GM12801 (cell line): ENCODE measurements around the gene MALT1.

Source experiments
- TF ChIP-seq, protein P1 (sequence below): IDR thresholded peaks from one replicate; pipeline ENCODE4 v1.5.1; 2011; ENCODE audit warnings: control low read depth; ENCODE audit not compliant: insufficient read length; ENCODE audit errors: extremely low read depth

The MALT1 gene

DNA sequence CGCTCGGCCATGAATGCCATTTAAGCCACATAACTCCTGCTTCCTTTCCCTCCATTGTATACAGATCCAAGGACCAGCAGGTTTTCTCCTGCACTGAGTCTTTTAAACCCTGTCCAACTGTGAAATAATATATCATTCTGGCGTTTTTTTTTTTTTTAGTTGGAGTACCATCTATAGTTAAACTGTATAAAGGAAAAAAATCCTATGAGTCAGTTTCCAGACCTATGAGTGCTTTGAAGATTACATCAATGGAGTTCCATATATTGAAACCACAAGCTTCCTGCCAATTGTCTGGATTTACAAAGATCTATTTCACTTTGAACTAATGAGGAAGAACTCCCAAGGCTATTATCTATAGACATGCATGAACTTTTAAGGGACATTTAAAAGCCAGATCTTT lies 2.4 kb upstream of the MALT1 start:
- TF ChIP-seq, protein P1, sequence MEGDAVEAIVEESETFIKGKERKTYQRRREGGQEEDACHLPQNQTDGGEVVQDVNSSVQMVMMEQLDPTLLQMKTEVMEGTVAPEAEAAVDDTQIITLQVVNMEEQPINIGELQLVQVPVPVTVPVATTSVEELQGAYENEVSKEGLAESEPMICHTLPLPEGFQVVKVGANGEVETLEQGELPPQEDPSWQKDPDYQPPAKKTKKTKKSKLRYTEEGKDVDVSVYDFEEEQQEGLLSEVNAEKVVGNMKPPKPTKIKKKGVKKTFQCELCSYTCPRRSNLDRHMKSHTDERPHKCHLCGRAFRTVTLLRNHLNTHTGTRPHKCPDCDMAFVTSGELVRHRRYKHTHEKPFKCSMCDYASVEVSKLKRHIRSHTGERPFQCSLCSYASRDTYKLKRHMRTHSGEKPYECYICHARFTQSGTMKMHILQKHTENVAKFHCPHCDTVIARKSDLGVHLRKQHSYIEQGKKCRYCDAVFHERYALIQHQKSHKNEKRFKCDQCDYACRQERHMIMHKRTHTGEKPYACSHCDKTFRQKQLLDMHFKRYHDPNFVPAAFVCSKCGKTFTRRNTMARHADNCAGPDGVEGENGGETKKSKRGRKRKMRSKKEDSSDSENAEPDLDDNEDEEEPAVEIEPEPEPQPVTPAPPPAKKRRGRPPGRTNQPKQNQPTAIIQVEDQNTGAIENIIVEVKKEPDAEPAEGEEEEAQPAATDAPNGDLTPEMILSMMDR = no peak

DNA sequence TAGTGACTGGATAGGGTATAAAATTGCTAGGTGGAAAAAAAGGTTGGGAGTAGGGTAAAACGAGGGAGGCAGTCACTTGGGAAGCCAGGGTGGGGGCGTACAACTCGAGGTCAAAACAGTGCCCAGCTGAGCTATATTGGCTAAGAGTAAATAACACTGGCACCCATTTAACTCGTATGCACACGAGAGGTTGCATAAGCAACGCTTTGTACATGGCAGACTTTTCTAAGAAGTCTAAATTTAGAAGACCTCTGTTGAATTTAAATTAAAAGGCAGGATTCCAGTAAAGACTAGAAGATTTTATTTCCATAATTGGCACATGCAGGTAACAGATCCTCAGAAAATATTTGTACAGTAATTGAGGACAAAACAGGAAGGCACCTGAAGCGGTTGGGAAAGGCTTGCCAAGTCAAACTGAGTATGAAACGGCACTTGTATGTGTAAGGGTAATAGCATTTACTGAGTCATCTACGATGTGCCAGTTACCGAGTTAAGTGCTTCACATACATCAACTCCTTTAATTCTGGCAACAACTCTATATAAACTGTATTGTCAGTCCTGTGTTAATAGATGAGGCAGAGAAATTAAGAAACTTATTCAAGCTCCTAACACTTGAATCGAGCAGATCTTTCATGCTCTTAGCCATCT lies 1.4 kb upstream of the MALT1 start:
- TF ChIP-seq, protein P1 = no peak

DNA sequence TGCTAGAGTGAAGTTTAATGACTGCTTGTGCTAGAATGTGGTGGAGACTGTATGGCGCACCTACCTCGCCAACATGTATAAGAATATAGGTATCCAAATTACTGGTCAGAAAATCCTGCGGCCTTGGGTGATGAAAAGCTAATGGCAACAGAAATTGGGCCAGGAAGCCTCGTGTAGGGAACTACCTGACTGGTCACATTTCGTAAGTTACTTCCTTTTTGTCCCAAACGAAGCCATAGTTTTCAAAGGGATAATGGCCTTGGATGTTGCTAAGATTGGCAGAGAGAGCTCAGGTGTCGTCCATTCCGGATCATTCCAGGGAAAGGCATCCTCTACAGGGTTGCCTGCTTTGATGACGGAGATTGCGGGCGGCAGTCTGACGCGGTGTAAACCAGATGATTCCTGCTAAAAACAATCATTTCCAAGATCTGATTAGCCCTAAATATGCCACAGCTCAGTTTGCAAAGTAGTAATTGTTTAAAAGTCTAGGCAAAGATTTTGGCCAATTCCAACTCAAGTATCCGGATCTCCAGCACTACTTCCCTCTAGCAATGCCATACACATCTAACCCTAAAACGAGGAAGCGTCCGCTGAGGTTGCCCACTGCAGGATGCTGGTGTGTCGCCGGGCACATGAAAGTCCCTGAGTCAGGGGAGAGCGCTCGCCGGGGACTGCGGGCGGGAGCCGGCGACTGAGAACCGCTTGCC lies 708 bp upstream of the MALT1 start:
- TF ChIP-seq, protein P1 = no peak

DNA sequence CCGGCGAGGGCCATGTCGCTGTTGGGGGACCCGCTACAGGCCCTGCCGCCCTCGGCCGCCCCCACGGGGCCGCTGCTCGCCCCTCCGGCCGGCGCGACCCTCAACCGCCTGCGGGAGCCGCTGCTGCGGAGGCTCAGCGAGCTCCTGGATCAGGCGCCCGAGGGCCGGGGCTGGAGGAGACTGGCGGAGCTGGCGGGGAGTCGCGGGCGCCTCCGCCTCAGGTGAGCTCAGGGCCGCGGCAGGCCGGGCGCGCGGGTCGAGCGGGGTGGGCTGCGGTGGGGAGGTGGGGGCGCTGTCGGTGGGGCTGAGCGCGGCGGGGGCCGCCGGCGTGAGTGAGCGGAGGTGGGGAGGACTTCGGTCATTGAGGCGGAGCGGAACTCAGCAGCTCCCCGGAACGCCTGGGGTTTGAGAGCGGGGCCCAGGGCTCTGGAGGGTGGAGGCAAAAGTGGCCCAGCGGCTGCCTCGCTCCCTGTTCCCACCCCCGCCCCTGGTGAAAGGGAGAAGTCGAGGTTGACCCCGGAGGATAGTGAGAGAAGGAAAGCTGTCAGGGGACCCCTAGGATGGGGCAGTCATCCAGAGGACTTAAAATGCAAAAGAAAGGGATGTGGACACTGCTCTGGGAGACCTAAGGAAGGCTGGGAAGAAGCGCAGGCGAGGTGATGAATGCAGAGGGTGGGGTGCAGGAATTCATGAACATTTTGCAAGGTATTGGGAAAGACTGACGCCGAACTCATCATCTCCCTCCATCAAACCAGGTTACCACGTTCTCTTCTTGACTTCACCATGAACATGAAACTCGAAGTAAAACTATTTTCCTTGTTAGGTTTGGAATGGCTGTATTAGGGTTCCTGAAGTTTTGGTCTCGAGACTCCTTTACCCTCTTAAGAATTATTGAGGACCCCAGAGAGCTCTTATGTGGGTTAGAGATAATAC lies 633 bp downstream of the MALT1 start:
- TF ChIP-seq, protein P1 = no peak

DNA sequence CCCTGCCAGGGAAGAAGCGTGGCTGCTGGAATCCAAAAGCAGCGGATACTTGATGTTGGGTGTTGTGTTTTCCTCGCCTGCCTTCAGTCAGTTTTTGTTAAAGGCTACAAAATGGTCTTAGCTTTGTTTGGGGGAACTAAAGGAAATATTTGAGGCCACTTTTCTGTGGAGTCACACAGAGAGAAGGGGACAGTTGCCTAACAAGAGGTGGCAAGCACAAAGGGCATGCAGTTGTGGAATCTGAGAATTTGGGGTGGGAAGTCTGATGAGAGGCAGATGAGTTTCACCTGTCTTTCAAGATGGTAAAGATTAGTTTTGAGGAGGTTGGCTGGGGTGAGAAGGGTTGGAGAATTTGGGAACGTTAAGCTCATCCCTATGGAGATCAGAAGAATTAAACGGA lies 2.9 kb downstream of the MALT1 start:
- TF ChIP-seq, protein P1 = no peak

DNA sequence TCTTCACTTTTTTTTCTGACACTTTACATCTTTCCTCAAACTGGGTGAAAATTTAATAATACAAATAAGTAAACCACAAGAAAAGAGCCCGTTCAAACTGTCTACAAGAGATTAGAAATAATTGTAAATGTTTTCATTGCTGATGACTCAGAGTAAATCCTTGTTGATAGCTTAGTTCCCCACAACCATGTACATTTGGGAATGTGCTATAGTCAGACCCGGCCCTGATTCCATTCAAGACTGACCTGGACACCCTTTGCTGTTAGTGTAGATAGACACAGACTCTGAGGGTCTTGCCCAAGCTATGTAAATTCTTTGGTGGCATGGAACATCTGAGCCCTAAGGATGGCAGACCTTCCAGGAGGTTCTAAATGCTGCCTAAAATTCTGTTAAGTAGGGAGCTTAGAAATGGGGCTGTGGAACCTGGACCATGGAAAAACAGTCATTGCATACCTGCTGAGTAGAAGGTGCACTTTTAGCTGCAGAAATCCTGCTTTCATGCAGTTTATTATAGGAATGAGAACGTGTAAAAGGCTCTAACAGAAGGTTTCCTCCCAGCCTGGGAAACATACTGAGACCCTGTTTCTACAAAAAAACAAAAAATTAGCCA lies 3.7 kb downstream of the MALT1 start:
- TF ChIP-seq, protein P1 = no peak

DNA sequence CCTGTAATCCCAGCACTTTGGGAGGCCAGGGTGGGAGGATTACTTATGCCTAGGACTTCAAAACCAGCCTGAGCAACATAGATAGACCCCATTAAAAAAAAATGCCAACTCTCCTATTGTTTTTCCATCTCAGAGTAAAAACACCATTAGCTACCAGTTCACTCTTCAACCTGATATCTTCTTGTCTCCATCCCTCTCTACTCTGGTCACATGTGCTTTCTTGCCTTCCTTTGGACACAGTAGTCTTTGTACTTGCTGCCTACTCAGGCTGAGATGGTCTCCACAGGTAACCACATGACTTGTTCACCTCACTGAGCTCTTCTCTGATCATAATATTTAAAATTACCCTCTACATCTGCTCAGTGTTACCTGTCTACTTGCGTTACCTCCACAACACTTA lies 5.0 kb downstream of the MALT1 start:
- TF ChIP-seq, protein P1 = no peak
